Liver (tissue), 3 donors: ENCODE data around the gene HPRT1.

Source experiments
- FOXA1 ChIP-seq: IDR thresholded peaks from 2 replicates; pipeline ENCODE4 v1.6.1; 2016; ENCODE audit warnings: antibody characterized with exemption
- SP1 ChIP-seq: IDR thresholded peaks from 2 replicates; pipeline ENCODE4 v1.6.1; 2018; ENCODE audit warnings: antibody characterized with exemption, mild to moderate bottlenecking
- TAF1 ChIP-seq: conservative IDR thresholded peaks from 2 replicates; pipeline ENCODE4 v1.6.1; 2016; ENCODE audit warnings: antibody characterized with exemption, mild to moderate bottlenecking
- TF ChIP-seq, protein P1 (sequence below): fragments of 150-350 bp; IDR thresholded peaks from 2 replicates; pipeline ENCODE4 v1.5.1; 2017; ENCODE audit warnings: improper control_type of control experiment, low read depth, low read length; ENCODE audit not compliant: missing input control
- TF ChIP-seq, protein P2 (sequence below): IDR thresholded peaks from 2 replicates; pipeline ENCODE4 v1.6.1; 2016; ENCODE audit warnings: antibody characterized with exemption, mild to moderate bottlenecking
- TF ChIP-seq, protein P3 (sequence below): IDR thresholded peaks from 2 replicates; pipeline ENCODE4 v1.6.1; 2016; ENCODE audit warnings: antibody characterized with exemption
- TF ChIP-seq, protein P4 (sequence below): IDR thresholded peaks from 2 replicates; pipeline ENCODE4 v1.6.1; 2016; ENCODE audit warnings: antibody characterized with exemption
- donor health status: healthy.
- donor health status: healthy.

DNA sequence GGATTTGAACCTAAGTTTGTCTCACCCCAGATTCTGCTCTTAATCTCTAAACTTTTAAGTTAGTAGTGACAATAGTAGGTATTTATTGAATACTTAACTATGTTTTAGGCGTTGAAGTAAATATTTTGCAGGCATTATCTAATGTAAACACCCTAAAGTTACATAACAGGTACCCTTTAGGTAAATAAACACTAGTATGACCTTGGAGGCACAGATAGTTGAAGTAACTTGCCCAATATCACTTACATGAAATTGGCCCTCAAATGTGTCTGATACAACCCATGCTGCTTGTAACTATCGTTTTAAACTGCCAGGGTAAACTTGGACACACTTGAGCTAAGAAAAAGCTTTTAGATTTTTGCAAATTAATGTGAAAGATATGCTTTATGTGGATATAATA, 3.0 kb downstream of the HPRT1 start:
- TF ChIP-seq, protein P1, sequence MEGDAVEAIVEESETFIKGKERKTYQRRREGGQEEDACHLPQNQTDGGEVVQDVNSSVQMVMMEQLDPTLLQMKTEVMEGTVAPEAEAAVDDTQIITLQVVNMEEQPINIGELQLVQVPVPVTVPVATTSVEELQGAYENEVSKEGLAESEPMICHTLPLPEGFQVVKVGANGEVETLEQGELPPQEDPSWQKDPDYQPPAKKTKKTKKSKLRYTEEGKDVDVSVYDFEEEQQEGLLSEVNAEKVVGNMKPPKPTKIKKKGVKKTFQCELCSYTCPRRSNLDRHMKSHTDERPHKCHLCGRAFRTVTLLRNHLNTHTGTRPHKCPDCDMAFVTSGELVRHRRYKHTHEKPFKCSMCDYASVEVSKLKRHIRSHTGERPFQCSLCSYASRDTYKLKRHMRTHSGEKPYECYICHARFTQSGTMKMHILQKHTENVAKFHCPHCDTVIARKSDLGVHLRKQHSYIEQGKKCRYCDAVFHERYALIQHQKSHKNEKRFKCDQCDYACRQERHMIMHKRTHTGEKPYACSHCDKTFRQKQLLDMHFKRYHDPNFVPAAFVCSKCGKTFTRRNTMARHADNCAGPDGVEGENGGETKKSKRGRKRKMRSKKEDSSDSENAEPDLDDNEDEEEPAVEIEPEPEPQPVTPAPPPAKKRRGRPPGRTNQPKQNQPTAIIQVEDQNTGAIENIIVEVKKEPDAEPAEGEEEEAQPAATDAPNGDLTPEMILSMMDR = no peak
- TF ChIP-seq FOXA1 = peak; percentile 41
- TF ChIP-seq, protein P2, sequence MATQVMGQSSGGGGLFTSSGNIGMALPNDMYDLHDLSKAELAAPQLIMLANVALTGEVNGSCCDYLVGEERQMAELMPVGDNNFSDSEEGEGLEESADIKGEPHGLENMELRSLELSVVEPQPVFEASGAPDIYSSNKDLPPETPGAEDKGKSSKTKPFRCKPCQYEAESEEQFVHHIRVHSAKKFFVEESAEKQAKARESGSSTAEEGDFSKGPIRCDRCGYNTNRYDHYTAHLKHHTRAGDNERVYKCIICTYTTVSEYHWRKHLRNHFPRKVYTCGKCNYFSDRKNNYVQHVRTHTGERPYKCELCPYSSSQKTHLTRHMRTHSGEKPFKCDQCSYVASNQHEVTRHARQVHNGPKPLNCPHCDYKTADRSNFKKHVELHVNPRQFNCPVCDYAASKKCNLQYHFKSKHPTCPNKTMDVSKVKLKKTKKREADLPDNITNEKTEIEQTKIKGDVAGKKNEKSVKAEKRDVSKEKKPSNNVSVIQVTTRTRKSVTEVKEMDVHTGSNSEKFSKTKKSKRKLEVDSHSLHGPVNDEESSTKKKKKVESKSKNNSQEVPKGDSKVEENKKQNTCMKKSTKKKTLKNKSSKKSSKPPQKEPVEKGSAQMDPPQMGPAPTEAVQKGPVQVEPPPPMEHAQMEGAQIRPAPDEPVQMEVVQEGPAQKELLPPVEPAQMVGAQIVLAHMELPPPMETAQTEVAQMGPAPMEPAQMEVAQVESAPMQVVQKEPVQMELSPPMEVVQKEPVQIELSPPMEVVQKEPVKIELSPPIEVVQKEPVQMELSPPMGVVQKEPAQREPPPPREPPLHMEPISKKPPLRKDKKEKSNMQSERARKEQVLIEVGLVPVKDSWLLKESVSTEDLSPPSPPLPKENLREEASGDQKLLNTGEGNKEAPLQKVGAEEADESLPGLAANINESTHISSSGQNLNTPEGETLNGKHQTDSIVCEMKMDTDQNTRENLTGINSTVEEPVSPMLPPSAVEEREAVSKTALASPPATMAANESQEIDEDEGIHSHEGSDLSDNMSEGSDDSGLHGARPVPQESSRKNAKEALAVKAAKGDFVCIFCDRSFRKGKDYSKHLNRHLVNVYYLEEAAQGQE = no peak
- TF ChIP-seq, protein P3, sequence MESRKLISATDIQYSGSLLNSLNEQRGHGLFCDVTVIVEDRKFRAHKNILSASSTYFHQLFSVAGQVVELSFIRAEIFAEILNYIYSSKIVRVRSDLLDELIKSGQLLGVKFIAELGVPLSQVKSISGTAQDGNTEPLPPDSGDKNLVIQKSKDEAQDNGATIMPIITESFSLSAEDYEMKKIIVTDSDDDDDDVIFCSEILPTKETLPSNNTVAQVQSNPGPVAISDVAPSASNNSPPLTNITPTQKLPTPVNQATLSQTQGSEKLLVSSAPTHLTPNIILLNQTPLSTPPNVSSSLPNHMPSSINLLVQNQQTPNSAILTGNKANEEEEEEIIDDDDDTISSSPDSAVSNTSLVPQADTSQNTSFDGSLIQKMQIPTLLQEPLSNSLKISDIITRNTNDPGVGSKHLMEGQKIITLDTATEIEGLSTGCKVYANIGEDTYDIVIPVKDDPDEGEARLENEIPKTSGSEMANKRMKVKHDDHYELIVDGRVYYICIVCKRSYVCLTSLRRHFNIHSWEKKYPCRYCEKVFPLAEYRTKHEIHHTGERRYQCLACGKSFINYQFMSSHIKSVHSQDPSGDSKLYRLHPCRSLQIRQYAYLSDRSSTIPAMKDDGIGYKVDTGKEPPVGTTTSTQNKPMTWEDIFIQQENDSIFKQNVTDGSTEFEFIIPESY = no peak
- no peak for TF ChIP-seq SP1
- no peak for TF ChIP-seq TAF1
- TF ChIP-seq, protein P4, sequence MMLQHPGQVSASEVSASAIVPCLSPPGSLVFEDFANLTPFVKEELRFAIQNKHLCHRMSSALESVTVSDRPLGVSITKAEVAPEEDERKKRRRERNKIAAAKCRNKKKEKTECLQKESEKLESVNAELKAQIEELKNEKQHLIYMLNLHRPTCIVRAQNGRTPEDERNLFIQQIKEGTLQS = no peak
